GM18526 (cell line): ENCODE measurements around the gene SHB.

Source experiments
- POLR2A ChIP-seq: IDR thresholded peaks from 3 replicates; pipeline ENCODE4 v1.6.1; 2011; ENCODE audit not compliant: insufficient read length; ENCODE audit errors: extremely low read depth

Gene SHB

DNA sequence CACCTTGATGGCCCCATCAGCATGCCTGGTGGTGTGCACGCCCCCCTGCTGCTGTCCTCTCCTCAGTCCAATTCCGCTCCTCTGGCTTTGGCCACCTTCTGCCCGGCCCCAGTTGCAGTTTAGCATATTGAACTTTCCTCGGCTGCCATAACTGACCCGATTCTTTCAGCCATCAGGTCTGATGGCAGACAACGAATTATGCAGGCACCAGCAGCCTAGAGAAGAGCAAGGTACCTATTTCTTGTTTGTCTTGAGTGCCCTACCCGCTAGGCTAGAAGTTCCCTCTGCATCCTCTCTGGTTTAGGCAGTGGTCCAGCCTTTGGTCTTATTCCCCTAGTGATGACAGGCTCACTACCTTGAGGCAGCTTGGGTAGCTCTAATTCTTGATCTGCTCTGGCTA is 122.1 kb downstream of the SHB start:
- TF ChIP-seq POLR2A, result no peak

- no peak for TF ChIP-seq POLR2A
Measured at GRCh38 chr9:37946041-37946440, 123.0 kb downstream of the SHB start.

DNA sequence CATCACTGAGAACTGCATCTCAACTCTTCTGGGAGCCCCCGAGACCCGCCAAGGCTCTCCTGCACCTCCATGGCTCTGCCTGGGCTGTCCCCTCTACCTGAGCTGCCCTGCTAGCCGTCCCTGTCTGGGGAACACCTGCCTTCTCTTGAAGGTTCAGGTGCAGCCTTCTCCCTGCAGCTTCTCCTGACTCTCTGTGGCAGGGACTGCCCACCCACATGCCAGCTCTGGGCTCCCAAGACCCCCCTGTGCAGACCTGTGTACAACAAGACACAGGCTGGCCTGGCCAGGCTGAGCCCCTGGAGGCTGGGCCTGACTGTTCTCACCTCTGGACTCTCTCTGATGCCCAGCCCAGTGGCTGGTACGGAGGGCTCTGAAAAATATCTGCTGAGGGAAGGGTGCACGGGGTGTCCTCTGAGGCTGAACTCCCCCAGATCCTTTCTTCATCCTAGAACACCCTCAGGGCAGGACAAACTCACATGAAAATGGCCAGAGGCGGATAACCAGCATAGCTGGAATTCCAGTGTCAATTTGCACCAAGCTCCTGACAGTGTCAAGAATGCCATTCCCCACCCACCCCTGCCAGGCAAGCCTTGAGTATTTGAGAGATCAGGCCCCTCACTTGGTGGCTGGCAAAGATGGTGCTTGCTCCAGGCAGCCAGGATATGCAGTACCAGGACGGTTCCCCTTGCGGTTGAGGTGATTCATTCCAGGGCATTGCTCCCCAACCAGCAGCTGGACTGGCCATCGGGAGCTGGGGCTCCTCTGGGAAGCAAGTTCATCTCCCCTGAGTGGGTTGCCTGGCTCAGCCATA is 124.2 kb downstream of the SHB start:
- no peak for TF ChIP-seq POLR2A

GRCh38 chr9:37944266-37944650 is 124.8 kb downstream of the SHB start:
- no peak for TF ChIP-seq POLR2A

DNA sequence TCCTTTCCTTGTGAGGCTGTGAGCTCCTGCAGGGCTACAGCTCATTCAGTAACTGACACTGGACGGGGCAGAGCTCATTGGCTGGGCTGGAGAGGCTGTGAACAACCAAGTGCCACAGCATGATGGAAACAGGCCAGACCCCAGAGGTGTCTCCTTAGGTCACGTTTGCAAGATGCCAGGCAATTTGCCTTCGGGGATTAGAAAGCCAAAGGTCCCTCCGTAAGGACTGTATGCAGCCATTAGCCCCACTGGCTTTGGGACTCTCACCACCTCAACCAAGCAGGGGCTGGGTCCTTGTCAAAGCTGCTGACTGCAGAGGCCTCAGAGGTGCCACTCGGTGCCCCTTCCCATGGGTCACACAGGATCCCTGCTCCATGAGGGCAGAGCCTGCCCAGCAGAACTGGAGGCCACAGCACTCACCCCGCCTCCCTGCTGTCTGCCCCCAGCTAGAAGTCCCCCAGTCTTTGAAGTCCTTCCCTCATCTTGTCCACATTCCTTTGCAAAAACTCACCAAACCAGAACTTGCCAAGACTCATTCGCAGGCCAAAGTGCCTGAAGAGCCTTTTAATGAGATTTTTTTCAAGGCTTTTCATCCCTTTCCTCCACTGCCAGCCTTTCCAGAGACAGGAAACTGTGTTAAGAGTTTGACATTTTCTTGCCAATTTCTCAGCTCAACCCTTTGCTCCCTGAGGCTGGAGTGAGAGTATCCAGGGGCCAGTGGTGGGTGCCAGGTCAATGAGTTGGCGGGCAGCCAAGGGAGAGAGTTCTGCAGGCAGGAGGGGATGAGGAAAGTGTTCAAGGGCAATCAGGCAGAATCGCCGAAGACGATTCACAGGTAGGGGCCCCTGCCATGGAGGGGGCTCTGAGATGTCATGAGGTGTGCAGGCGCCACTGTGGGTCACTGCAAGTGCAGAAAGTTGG is 125.4 kb downstream of the SHB start:
- no peak for TF ChIP-seq POLR2A

- TF ChIP-seq POLR2A, result no peak
Measured at GRCh38 chr9:37942621-37943344, 126.2 kb downstream of the SHB start.

- TF ChIP-seq POLR2A, result no peak
Measured at GRCh38 chr9:37941253-37941652, 127.8 kb downstream of the SHB start.

- TF ChIP-seq POLR2A, result no peak
Measured at GRCh38 chr9:37939575-37940095, 129.4 kb downstream of the SHB start.

DNA sequence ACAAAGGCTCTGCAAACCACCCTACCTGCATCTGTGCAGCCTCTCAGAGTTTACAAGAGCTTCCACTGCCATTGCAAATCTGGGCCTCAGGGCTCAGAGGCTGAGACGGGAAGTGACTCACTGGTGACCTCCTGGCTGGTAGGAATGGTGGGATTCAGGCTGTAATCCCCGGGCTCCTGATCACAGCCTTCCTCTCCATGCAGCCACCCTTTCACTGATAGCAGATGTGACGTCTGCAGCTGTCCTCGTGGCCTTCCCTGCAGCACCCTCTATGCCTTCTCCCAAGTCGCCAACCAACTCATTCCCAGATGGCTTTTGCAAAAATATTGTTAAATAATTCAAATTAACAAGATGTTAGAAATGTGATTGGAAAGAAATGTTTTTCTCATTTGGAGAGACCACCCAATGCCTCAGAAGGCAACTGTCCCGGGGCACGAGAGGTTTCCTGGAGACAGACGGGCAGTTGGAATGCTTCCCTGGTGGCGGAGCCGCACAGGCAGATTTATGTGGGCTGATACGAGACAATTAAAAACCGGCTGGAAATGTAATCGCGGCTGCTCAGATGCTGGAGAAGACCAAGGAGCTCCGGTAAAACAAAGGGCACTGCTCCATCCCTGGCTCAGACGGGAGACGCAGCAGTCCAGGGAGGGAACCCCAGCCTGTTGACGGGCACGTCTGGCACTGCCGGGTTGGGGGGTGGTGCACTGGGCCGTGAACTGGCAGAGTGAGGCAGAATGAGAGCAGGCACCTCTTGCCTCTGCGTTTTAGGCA is 130.7 kb downstream of the SHB start:
- no peak for TF ChIP-seq POLR2A

DNA sequence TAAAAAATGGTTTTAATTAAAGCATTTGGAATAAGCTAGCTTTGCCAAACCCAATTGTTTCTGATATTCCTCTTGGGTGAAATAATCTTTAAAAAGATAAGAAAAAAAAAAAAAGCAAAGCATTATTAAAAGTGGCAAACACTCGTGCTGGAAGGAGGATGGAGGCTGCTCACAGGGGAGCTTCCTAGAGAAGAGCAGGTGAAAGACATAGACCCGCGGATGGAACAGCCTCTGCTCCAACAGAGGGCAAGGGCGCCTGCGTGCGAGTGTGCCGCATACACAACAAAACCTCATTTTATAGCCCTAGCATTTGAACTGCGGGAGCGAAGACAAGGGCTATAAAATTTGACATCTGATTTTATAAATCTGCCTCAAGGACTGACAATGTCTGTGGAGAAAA is 131.7 kb downstream of the SHB start:
- no peak for TF ChIP-seq POLR2A

GRCh38 chr9:37936965-37937364 is 132.1 kb downstream of the SHB start:
- no peak for TF ChIP-seq POLR2A

GRCh38 chr9:37936376-37936775 is 132.7 kb downstream of the SHB start:
- TF ChIP-seq POLR2A, result no peak

GRCh38 chr9:37935096-37935495 is 133.9 kb downstream of the SHB start:
- no peak for TF ChIP-seq POLR2A

- no peak for TF ChIP-seq POLR2A
Measured at GRCh38 chr9:37931592-37931991, 137.4 kb downstream of the SHB start.
